HUDEP-2 (cell line): ENCODE results near the gene ACMSD.
"Not testable (repeated sequence)": the region's sequence is repeated elsewhere in the genome, so short reads cannot be mapped to it uniquely, and the experiment has no call there.

Experiments used
- DNase-seq, 76 experiments: peaks; one replicate each; lab custom pipeline; 2025; ENCODE audit not compliant: unreplicated experiment in 76 of 76; lab: John Stamatoyannopoulos, UW

ACMSD gene

DNA sequence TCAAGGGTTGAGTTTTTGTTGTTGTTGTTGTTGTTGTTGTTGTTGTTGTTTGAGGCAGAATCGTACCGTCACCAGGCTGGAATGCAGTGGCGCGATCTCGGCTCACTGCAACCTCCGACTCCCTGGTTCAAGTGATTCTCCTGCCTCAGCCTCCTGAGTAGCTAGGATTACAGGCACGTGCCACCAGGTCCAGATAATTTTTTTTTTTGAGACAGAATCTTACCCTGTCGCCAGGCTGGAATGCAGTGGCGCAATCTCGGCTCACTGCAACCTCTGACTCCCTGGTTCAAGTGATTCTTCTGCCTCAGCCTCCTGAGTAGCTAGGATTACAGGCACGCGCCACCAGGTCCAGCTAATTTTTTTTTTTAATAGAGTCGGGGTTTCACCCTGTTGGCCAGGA, 65.3 kb downstream of the ACMSD start:
- not testable (repeated sequence) for DNase-seq

DNA sequence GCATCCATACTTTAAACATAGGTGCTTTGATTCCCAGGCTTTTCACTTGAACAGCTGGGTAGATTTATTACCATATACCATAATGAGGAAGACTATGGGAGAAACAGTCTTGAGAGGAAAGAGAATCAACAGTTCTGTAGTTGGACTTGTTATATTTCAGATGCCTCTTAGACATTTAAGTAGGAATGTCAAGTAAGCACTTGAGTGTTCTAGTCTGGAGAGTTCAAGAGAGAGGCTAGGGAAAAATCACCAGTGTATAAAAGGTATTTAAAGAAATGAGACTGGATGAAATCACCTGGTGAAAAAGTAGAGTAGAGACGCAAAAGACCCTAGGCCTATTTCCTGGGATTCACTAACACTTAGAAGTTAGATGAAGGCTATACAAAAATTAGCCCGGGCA, 66.8 kb downstream of the ACMSD start:
- DNase-seq, result no peak

DNA sequence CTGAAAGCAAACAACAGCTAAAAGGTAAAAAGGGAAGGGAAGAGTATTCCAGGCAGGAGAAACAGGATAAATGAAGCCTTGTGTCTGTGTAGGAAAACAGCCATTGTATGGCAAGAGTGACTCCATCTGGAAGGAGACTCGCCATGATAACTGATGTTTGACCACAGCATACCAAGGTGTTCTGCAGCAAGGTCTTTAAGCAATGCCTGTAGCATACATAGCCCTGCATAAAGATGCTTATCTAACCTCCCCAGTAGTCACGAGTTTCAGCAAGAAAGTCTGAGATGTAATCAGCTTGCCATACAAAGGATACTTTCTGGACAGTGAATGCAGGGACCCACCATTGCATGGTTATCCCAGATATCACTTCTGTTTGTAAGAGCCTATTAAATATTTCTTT, 68.3 kb downstream of the ACMSD start:
- DNase-seq, result no peak

DNA sequence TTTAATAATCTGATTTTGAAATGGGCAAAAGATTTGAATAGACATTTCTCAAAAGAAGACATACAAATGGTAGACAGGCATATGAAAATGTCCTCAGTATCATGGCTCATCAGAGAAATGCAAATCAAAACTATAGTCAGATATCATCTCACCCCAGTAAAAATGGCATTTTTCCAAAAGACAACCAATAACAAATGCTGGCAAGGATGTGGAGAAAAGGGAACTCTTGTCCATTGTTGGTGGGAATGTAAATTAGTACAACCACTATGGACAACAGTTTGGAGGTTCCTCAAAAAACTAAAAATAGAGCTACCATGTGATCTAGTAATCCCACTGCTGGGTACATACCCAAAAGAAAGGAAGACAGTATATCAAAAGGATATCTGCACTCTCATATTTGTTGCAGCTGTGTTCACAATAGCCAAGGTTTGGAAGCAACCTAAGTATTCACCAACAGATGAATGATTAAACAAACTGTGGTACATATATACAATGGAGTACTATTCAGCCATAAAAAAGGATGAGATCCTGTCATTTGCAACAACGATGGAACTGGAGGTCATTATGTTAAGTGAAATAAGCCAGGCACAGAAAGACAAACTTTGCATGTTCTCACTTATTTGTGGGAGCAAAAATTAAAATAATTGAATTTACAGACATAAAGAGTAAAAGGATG, 69.2 kb downstream of the ACMSD start:
- DNase-seq, result not testable (repeated sequence)

DNA sequence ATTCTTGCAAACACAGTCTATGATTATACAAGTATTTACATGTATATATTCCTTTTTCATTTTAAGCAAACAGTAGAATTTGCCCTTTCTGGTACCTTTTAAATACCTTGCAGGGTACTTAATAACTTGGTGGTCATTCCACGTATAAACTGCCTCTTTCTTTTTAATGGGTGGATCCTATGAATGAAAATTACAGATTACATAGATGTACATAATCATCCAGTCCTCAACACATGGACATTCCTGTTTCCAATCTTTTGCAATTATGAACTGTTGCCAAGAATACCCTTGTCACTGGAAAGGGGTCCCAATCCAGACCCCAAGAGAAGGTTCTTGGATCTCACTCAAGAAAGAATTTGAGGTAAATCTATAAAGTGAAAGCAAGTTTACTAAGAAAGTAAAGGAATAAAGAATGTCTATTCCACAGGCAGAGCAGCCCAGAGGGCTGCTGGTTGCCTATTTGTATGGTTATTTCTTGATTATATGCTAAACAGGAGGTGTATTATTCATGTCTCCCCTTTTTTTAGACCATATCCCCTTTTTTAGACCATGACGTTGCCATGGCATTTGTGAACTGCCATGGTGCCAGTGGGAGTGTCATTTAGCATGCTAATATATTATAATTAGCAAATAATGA, 72.5 kb downstream of the ACMSD start:
- DNase-seq, result no peak

DNA sequence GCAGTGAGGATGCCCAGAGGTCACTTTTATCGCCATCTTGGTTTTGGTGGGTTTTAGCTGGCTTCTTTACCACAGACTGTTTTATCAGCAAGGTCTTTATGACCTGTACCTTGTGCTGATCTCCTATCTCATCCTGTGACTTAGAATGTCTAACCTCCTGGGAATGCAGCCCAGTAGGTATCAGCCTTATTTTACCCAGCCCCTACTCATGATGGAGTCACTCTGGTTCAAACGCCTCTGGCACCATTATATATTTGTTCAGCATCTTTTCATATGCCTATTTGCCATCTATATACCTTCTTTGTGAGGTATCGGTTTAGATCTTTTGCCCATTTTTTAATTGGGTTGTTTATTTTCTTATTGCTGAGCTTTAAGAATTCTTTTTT, 73.0 kb downstream of the ACMSD start:
- DNase-seq, result no peak

DNA sequence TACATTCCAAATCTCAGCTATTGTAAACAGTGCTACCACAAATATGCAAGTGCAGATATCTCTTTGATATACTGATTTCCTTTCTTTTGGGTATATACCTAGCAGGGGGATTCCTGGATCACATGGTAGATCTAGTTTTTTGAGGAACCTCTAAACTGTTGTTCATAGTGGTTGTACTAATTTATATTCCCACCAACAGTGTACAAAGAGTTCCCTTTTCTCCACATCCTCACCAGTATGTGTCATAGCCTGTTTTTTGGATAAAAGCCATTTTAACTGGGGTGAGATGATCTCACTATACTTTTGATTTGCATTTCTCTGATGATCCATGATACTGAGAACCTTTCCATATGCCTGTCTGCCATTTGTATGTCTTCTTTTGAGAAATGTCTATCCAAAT, 73.9 kb downstream of the ACMSD start:
- no peak for DNase-seq

DNA sequence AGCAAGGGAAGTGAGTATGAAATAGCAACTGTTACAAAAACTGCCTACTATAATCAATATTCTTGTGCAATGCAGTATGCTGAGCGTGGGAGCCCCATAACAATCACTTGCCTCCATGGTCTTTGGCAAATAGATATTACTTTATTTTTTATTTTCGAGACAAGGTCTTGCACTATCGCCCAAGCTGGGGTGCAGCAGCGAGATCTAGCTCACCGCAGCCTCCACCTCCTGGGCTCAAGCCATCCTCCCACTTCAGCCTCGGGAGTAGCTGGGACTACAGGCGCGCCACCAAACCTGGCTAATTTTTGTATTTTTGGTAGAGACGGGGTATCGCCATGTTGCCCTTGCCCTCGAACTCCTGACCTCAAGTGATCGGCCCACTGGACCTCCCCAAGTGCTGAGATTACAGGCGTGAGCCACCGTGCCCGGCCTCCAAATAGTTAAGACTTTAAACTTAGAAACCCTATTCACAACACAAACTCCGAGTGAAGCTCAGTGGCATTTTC, 79.0 kb downstream of the ACMSD start:
- peak in 2 of 76 experiments; percentile 1 to 14 for DNase-seq

DNA sequence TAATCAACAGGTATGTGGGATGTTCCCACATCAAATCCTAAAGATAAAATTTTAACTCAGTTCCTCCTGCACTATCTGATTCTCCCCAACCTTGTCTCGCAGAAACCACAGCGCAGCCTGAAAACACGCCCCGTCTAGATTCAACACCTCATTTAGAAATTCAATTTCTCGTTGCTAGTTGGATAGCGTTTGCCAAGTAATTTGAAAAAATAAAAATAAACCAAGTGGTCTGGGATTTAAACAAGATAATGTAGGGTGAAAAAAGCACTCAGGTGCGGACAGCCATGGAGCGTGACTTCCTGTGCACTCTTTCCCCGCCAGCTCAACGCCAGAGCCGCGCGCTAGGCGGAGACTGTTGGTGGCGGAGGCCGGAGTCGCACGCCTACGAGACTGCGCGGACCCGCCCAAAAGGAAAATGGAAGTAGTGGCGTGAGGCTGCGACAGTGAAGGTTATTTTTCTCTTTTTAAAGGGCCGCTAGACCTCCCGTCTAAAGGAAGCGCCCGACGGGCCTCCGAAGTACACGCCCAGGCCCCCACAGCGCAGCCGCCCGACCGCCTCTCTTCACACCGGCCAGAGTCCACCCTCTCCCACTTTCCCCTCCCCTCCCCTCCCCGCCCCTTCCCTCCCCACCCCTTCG, 79.6 kb downstream of the ACMSD start:
- DNase-seq, result peak in 21 of 76 experiments; percentile 53 to 94 (median 87)

DNA sequence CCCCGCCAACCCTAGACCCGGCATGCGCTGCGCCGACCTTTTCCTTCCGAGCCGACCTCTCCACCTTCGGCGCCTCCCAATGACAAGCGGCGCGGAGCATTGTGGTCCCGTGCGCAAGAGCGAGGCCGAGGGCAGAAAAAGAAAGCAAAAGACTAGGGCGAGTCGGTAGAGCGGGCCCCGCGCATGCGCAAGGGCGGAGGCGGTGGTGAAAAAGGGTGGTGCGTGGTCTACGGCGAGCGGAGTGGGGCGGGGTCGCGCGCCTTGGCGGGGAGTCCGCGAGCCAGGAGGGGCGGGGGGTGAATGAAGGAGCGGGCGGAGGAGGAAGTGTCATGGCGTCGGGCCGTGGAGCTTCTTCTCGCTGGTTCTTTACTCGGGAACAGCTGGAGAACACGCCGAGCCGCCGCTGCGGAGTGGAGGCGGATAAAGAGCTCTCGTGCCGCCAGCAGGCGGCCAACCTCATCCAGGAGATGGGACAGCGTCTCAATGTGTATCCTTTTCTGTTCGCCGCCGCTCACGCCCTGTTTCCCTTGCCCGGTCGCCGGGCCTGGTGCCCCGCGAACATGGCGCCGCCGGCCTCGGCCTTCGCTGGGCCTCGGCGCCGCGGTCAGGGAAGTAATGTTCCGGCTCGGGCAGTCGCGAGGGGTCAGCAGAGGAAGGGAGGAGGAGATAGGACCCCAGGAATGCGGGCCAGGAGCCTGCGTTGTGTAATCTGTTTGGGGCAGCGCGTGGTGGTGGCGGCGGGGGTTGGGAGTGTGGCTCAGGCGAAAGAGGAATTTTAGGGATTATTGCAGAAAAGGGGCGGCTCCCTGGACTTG, 80.3 kb downstream of the ACMSD start, which contains the start of gene CCNT2:
Gene CCNT2 (plus strand): TSS at position 297 of the 815 bp plus-strand sequence. CDS start 33 bp downstream, at position 330.
- DNase-seq, result peak; percentile 71 to 99 (median 97)

DNA sequence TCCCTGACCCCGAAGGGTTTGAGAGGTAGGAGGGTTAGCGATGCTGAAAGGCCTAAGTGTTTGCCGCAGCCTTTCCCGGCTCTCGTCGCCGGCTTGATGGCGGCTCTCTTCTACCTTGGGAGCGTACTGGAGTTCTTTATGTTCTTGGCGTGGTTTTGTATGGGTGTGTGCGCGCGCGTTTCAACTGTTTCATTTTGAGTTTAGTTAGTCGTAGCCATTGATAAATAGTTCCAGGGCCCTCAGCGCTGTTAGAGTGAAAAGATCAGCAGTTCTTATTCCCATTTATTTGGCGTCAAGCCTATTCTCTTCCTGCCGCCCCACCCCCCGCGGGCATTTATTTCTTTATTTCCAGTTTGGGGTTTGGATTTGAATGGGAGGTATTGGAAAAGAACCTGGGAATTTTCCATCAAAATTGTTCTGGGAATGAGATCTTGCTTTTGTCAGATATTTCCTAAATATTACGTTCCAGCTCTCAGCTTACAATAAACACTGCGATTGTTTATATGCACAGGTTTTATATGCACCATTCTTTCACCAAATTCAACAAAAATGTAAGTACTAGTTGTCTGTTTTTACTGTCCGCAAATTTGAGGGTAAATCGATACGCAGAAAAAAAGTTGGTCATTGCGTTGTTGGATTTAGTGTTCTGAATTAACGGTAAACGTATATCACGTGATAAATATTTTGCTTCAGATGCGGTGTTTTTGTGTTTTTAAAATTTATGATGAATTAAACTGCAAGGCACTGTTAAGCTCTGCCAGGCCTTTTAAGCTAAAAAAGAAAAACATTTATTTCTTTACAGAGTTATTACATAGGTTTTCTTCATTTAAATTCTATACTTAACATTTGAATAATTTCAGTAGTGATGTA, 81.2 kb downstream of the ACMSD start:
- DNase-seq, result peak in 37 of 76 experiments; percentile 2 to 70 (median 28)

DNA sequence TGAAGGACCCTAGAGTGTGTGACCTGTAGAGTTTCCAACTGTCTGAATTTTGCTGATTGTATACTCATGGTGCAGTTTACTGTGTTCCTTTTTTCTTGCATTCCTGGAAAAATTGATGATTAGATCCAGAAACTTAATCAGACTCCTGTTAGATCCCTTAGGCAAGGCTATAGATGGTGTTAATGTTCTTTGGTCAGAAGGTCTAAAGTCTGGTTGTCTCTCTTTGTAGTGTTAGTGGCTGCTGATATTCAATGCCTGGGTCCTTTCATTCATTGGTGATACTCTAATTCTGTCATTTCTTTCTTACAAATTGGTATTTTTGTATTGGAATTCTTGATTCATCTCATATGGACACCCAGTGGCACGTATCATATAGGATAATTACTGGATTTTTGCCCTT, 86.5 kb downstream of the ACMSD start:
- no peak for DNase-seq

DNA sequence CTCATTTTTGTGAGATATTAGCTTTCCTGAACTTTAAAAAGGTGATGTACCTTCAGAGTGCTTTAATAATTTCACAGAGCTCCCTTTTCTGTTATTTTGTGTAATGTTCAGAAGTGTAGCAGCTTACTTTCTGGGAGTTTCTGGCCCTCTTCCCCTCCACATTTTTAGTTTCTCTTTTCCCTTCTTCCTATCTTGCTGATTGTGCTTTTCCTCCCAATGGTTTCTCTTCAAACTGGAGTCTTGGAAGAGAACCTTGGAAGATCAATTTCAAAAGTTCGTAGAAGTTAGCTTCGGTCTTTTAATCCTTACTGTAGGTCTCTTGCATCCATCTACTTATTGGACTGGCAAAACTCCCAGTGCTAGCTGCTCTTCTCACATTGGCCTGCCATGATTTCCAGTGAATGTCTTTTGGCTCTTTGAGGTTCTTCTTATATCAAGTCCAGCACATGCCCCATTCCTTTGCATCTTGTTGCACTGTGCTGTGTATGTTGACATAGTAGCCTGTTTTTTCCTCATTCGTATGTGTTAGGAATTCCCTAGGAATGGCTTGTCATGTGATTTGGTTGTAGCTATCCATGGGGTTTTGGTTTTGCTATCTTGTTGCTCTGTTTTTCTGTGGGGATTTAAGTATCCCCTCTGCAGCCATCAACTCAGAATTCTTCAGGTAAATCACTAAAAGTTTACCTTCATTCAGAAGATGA, 88.0 kb downstream of the ACMSD start:
- DNase-seq, result no peak

DNA sequence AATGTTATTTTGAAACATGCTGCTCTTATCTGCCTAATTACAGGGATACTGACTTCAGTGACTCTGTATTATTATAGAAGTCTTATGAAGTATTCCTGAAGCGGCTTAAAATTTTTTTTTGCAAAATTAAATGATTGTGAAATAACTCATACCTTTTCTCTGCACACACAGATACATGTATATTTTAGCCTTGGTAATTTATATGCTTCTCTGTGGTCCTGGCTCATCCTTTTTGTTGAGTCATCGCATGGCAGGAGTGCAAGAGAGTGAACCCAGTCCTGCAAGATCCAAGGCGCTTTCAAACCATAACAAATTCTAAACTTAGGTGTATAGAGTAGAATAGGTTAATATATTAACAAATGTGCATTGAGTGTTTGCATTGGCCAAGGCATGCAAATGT, 88.8 kb downstream of the ACMSD start:
- no peak for DNase-seq

DNA sequence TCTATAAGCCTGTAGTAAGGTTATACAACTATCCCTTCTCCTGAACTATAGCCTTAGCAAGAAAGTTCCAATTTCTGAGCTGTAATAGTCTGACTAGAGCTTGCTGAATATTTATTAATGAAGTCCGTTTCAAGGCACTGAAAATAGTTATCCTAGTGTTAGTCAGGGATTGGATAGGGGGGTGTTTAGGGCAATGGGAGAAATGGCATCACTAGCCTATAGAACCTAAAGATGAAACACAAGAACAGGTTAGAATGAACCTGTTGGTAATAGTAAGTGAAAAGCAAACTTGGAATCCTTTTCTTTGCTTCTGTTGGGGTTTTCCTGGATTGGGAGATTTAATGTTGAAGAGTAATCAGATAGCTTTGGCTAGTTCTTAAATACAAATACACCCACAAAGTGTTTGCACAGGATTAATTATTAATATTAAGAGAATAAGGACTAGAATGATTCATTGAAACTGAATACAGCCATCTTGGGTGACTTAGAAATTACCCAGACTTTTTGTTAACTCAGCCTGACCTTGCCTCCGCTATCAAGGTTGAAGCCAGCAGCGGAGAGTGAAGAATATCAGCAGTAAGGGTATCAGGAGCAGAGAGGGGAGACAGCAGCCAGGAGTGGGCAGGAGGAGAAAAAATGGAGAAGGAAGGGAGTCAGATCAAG, 94.6 kb downstream of the ACMSD start:
- DNase-seq, result no peak

DNA sequence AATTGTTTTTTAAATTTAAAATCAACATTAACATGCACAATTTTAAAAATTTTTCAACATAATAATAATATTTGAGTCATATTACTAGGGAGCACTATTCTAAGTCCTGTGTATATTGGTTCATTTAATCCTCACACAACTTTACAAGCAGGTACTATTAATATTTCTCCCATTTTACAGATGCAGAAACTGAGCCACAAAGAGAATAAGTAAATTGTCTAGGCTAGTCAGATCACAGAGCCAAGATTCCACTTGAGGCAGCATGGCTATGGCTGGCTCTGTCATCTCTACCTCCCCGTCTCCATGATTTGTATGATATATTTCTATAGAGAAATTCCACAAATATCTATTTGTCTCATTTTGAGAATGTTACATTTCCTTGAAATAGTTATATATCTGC, 95.3 kb downstream of the ACMSD start:
- no peak for DNase-seq

DNA sequence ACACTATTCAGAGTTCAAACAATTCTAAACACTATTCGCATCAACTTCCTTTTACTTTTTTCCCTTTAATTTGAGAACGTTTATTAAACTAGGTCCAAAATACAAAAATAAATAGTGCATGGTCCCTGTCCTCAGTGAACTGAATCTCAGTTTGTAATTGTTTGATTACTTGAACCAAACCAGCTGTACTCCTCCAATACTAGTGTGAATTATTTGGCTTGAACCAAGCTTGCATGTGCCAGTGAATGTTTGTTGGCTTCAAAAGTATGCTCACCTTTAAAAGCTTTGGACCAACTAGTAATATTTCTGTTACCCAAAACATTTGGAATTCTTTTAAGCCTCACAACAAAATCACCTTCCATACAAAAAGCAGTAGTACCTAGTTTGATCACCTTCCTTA, 95.7 kb downstream of the ACMSD start:
- DNase-seq, result no peak

DNA sequence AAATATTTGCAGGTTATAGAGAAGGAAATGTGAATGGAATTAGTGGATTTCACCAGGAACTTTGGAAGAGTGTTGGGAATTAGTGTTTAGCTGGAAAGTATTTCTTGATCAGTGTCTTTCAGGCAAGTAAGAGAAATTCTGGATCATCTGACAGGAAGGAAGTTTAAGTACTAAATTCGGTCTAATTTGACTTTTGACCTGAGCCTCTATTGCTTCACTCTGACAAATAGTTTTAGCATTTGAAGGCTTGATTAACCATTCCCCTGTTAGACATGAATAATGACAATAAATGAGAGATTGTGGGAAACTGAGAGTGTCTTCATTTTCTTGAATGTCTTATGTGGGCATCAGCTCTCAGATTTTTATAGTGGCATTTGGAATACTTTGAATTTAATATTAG, 96.2 kb downstream of the ACMSD start:
- DNase-seq, result no peak

DNA sequence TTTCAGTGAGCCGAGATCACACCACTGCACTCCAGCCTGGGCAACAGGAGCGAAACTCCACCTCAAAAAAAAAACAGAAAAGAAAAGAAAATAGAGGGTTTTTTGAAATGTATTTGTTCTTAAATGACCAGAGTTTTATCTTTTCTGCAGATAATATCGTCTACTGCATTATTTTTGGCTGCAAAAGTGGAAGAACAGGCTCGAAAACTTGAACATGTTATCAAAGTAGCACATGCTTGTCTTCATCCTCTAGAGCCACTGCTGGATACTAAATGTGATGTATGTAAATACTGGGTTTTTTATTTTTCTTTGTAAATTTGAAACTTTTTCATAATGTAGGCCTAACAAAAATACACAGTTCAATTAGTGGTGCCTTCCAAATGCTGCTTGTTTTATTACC, 98.3 kb downstream of the ACMSD start:
- no peak for DNase-seq
